Right hindlimb (tissue), 1 donor: Measurements from ENCODE around the gene LIN28B.

ENCODE experiments used
- DNase-seq: peaks from one replicate; pipeline ENCODE4 v3.0.0-alpha.2; 2018

The LIN28B gene

DNA sequence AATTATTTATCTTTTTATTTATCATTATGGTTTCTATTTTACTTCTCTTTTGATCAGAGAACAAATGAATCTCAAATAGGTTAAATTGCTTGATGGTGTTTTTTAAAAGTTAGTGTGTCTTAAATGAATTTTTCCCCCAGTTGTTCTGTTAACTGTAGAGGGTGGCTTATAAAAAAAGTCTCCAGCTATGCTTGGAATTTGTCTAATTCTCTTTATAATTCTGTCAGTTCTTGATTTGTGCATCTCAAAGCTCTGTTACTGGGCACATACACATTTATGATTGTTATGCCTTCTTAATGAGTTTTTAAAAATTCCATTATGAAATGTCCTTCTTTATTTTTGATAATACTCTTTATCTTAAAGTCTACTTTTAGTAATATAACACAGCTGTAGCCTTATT lies 58.0 kb downstream of the LIN28B start:
- DNase-seq = no peak

DNA sequence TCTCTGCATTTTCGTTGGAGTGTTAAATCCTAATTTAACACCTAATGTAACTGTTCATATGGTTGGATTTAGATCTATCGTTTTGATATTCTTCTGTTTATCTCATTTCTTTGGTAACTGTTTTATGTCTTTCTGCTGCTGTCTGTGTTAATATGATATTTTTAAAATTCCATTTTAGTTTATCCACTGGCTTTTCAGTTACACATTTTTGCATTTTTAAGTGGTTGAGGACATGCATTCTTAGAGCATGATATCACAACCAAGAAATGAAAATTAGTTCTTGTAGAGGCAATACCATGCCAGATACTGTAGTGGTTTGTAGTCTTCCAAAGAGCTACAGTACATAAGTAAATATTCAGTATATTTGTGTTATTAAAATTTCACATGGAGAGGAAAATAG lies 58.6 kb downstream of the LIN28B start:
- no peak for DNase-seq

DNA sequence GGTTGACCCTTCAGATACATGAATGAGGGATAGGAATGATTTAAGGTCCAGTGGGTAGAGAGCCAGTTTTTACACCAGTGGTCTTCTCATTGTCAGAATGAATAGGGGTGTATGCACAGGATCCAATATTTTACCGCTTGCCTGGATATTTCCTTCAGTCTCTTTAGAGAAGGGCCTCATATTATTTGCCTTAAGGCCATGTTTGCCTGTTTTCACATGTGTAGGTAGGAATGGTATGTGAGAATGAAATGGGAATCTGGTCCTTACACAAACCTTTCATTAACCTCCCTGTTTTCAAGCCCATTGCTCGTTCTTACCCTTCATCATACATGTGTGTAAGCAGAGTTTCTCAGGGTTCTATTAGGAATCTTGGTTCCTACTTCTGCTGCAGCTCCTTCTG lies 62.4 kb downstream of the LIN28B start:
- no peak for DNase-seq

DNA sequence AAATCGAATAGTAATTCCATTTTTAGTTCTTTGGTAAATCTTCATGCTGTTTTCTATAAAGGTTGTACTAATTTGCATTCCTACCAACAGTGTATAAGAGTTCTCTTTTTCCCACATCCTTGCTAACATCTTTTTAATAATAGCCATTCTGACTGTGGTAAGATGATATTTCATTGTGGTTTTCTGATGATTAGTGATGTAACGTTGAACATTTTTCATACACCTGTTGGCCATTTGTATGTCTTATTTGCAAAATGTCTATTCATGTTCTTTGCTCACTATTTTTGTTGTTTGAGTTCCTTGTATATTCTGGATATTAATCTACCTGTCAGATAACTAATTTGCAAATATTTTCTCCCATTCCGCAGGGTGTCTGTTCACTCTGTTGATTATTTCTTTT lies 64.5 kb downstream of the LIN28B start:
- no peak for DNase-seq

DNA sequence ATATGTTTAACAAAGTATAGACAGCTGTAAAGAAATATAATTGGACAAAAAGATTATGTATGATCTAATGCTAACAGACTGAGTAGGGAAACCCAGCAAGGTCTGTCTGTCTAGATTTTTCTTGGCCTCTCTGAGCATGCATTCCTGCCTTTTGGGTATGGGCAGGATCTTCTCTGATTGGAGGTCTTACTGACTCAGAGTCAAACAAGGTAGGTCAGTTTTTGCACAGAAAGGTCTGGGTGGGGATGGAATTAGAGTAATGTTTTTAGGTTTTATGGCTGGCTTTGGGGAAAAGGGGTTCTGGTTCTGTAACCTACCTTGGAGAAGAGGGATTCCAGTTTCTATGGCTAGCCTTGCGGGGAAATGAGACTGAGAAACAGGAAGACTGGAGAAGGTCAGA lies 65.5 kb downstream of the LIN28B start:
- DNase-seq = no peak

DNA sequence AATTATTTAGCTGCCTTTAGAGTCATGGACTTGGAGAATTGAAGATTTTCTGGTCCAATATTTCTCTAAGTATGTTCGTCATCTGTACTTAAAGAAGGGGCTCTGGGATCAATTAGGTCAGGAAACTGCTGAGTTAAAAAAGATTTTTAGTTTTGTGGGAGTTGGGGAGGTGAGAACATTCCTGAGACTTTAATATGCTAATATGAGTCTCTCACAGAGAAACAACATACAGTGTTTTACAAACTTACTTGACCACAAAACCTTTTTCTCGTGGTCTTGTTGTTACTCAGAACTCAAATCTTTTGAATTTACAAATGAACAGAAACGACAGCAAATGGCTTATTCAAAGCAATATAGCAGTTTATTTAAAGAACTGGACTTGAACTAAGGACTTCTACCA lies 67.9 kb downstream of the LIN28B start:
- DNase-seq = no peak

DNA sequence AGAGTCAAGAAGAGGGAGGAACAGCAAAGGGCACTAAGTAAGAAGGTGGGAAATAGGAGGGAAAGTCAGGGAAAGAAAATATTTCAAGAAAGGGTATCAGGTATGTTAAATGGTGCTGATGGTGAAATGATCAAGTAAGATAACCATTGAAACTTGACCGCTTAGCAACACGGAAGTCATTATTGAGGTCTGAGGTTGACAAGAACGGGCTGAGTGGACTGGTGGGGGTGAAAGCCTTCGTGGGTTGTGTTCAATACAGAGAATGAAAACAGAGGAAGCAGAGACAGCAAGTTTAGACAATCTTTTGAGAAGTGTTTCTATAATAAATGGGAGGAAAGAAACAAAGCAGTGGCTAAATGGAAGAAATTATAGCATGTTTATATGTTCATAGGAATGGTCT lies 72.0 kb downstream of the LIN28B start:
- no peak for DNase-seq

DNA sequence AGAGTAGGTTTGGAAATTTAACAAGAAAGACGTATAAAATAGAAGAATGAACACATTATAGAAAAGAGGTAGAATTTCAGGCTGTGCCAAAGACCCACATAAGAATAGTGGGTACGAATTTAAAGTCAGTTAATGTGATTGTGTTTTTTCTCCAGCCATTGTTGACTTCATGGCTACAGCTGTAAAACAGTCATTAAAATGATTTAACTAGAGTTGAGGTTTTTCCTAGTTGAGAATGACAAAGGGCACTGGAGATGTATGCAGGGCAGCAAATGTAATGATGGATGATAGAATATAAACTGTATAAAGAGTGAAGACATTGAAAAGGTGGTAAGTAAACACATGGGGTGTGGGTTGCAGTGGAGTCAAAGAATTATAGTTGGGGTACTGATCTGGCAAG lies 72.7 kb downstream of the LIN28B start:
- DNase-seq = no peak

DNA sequence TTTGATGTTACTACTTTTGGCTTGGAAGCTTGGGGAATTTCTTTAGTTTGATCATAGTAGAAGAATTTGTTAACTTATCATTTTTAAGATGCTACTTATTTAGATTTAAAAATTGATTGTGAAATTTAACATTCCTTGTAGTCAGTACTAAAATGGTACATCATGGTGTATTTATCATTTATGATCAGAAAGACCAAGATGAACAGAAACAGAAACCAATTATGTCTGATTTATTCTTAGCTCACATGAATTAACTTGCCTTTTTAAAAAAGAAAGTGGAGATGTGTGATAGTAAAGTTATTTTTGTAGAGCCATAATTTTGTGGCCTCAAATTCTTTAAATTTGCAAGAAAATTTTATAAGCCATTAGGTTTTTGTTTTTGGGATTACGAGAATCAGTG lies 77.6 kb downstream of the LIN28B start:
- no peak for DNase-seq

DNA sequence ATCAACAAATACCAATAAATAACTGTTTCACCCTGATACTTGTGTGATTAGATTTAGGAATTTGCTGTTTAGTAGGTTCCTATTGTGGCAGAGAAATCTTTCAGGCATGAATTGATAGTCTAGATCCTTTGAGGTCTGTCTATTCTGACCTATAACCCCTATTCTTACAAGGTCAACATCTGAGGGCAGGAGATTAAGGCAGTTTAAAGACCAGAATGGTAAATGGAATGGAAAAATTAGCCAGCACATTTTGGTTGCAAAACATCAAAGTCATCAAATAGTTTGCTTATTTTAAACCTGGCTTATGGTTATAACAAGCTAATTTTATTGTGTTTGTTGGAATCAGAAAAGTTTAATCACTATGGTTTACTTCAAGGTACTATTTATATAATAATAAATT lies 78.4 kb downstream of the LIN28B start:
- no peak for DNase-seq

DNA sequence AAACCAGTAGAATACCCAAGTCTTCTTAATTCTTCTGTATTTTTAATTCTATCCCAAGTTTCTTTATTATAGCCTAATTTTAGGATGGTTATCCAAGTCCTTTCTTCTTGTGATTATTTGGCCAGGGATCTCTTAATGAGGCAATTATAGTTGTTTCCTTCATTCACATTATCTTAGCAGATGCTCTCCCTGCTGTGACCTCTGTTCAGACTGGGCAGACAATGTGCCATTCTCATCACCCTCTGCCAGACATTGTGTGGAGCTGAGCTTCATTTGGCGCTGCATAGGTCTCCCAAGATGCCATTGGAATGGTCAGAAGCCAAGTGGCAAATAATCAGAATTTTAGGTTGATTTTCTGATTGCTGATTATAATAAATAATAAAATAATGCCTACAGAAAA lies 79.4 kb downstream of the LIN28B start:
- DNase-seq = no peak

DNA sequence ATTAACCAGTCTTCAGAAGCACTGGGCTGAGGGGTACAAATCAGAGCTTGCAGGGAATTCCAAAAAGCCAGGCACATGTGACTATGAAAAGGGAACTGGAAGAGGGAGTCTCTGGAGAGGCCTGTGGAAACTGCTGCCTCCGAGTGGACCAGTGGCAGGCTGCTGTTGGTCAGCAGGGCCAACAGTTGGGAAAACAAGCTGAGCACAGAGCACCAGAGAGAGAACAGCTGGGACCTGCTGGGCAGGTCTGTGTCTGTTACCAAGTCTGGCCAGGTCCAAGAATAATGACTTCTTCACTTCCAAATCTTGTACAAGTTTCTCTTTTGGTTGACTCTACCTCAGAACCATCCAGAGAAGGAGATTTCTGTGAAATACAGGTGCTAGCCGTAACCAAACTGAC lies 81.4 kb downstream of the LIN28B start:
- no peak for DNase-seq

DNA sequence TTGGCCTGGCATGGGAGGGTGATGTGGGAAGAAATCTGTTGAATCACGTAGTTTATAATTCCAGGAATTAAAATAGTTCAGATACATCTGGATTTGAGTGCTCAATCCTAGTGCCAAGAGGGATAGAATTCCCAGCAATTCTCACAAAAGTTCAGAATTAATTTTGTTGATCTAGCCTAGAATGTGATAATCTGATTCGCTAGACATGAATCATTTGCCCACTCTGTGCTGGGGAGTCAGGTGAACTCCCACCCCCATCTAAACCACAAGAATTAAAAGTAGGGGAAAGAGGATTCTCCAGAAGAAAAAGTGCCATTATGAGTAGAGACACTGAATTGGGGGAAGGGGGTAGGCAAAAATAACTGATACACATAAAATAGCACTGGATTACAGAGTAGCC lies 85.0 kb downstream of the LIN28B start:
- DNase-seq = no peak

DNA sequence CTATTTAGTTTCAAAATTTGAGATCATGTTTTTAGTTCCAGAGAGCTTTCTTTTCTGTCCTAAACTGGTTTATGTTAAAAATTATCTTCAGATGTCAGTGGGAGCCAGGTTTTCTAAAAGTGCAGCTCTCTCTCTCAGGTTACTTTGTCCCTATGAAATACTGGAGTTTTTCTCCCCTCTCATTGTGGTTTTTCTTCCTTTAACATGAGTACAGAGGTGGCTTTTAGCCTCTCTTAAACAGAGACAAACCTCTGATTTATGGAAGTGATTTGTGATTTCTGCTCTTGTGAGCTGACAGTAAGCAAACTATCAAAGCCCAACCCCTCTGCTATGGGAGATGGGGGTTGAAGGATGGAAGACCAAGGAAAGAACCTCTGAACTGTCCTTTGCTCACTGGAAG lies 85.7 kb downstream of the LIN28B start:
- no peak for DNase-seq

DNA sequence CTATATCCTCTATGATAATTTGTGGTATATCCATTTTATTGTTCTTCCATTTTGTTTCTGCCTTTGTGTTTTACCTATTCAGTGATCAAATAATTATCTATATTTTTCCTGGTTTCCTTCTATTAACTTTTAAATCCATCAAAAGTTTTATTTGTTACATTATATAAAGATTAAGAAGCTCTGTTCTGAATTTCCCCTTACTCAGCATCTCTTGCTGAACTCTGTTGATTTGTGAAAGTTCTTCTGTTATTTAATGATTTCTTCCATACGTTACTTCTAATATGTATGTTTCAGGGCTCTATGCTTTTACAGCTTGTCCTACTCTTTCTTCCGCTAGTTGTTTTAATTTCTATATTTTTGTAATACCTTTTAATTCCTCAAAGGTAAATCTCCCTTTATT lies 87.1 kb downstream of the LIN28B start:
- no peak for DNase-seq

DNA sequence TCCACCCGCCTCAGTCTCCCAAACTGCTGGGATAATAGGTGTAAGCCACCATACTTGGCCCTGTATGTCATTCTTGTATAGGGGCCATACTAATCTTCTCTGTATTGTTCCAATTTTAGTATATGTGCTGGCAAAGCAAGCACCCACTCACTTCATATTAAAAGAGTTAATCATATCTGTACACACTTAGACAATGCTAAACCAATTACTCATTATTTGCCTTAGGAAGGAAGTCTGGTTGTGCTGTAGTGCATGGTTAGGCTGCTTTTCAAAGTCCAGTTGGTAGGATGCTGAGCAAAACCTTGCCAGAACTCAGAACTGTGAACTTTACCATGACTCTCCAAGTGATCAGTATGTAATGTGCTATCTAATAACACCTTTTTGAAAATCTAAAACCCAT lies 88.6 kb downstream of the LIN28B start:
- no peak for DNase-seq

DNA sequence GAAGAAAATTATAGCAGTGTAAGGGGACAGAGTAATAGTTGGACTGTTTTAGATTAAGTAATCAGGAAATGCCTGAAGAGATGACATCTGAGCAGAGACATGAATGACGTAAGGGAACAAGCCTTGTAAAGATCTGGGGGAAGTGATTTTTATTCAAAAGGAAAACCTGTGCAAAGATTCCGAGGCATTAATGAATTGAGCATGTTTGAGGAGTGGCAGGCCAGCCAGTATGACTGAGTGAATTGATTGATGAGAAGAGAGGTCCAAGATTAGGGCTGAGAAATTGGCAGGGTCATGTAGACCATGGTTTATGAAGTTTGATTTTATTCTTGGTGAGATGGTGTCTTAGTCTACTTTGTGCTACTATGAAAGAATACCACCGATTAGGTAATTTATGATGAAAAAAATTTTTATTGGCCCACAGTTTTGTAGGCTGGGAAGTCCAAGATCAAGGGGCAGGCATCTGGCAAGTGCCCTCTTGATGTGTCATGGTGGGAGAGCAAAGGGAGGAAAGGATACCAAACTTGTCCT lies 95.1 kb downstream of the LIN28B start:
- no peak for DNase-seq

DNA sequence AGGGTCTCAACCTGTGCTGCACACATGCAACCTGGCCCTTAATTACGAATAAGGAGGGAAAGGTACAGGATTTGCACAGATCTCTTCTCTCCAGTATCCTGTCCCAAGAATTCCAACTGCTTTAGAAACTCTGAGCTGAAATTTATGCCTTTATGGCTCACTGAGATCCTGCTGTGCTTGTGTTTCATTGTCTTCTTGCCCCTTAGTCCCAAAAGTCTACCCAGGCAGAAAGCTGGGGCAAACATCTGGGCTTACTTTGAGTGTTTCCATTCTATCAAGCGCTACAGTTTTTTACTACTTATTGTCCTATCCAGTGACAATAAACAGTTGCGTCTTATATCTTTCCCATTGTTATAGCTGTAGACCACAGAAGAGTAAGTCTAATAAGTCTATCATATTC lies 99.7 kb downstream of the LIN28B start:
- DNase-seq = no peak

DNA sequence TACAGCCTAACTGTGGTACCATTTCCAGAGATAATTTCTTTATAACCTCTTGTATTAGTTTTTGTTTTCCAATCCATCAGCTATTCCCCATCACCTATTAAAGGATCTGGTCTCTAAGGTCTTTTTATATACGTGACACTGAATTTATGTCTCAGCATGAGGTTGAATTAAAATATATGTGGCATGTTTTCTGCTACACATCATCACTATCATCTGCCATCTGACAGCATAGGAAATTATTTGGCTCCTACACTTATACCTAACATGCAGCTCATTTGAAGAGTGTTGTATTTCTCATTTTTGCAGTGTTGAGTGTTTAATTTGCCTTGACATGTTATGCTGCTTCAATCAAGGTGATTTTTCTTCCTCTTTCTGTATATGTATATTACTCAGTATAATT lies 100.3 kb downstream of the LIN28B start:
- DNase-seq = no peak

DNA sequence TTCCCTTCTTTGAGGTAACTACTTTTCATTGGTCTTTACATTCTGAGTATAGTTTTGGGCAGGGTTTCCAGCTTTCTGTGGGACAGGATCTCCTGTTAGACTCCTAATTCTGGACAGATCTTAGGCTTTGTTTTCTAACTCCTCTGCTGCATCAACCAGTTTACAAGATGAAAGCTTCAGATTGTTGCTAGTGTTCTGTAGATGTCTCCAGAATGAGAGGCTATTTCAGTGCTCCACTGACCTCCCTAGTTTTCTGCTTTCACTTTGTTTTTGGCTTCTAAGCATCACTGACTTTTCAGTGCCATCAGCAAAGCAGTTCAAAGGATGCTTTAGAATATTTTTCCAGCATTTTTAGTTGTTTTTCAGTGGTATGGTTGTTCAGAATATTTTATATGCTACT lies 101.4 kb downstream of the LIN28B start:
- DNase-seq = no peak

DNA sequence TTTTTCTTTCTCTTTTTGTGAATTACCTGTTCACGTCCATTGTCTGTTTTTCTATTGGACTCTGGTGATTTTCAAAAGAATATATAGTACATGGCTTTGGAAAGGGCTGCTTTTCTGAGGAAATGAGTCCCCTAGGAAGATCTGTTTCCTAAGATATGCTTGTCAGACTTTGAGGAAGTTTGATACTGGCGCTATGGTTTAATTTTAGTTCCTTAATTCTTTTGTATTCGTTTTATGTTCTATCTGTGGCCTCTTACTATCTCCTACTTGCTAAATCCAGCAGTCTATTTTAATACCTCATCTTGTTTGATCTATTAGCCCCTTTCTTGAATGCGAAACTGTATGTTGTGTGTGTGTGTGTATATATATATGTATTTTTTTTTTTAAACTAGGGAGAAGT lies 101.9 kb downstream of the LIN28B start:
- no peak for DNase-seq

DNA sequence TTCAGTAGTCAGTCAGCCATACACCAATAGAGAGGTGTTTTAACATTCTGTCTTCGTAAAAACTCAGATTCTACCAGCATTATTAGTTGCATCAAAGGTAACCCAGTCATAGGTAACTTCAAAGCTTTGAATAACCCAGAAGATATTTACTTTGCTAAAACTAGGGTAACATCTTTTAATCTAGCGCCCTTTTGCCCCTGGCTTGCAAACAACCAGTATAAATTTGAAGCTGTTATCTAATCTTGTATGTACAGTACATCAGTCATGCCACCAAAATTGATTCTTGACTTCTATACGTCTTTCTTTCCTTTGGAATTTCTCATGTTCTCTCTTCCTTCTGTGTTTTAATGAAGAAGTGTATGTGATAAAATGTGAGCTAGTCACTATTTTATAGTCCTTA lies 109.3 kb downstream of the LIN28B start:
- no peak for DNase-seq

DNA sequence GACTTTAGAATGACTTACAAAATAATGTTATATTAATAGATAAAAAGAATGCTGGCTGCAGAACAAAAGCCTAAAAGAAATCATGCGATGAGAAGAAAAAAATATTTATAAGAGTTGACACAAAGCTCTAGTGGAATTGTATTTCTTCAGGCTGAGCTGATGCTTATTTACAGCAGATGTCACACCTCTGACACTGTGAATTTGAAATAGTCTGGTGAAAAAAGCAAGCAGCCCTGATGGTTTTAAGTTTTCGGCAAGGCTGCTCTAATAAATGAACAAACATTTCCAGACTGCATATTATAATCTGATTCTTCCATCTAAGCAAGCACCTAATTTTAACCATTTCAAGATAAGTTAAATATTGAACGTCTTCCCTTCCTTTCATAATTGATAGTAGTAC lies 109.9 kb downstream of the LIN28B start:
- DNase-seq = no peak

DNA sequence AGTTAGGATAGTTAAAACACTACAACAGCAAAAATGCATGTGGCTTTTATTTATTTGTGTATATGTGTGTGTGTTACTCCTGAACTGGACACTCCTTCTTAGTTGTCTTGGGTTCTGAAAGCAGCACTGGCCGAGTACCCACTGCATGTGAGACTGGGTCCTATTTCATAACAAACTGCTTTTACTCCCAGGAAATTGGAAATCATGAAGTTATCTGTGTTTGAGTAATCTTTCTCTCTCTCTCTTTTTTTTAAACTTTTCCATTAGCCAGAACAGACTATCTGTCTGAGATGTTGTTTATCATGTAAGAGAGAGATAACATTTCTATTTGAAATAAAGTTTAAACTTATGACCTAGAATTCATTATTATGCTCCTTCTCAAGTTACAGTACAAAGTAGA lies 110.4 kb downstream of the LIN28B start:
- DNase-seq = no peak

DNA sequence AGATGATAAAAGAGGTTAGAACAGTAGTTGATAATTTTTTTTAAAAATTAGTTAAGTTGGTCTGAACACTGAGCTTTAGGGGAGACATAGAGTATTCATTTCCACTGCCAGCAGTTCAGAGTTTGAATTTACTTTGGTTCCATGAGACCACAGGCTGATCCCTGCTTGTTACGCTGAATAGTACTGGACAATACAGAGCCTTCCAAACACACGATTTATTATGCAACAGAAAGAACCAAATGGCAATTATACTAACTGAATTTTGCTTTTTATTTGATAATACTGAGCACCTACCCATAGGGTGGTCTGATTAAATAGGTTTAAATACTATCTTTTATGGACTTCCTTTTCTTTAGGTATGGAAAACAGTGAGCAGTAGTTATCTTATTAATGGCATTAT lies 111.5 kb downstream of the LIN28B start:
- no peak for DNase-seq

DNA sequence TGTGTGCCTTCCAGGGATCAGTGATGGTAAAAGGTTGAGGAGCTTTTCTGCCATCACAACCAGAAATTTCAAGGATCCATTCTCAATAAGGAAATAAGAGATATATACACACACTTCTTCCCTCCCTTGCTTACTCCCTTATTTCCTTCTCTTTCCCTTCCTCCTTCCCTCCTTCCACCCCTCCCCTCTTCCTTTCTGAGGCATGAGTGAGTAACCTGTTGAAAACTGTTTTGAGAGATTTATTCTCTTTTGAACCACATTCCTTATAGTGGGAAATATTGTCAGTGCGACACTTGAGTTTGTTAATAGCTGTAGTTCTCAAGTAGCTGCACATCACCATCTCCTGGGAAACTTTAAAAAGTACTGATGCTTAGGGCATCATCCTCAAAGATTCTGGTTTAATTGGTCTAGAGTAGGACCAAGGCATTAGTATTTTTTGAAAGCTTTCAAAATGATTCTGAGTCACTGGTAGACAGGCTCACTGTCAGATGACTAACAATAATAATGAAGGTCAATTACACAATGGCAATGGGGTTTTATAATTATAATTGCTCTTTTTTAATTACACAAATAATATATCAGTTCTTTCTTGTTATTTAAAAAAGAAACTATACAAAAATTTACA lies 113.0 kb downstream of the LIN28B start:
- no peak for DNase-seq
